Subcutaneous abdominal adipose tissue (tissue), 5 donors: ENCODE data around the gene ARHGEF12.
A peak's percentile ranks its signal among the peaks of the same experiment; 100 is the strongest.

Experiments
- H3K27ac ChIP-seq: one replicate; pipeline ENCODE4 v1.7.0; 2013; ENCODE audit warnings: low read depth, mild to moderate bottlenecking, inconsistent platforms, low read length, moderate library complexity
- H3K27me3 ChIP-seq, 5 donors: one replicate each; pipeline ENCODE4 v1.7.0; 2013; ENCODE audit warnings: low read length in 5 of 5, inconsistent platforms in 1 of 5; ENCODE audit not compliant: control insufficient read depth in 5 of 5, insufficient read depth in 4 of 5
- H3K36me3 ChIP-seq, 5 donors: one replicate each; pipeline ENCODE4 v1.7.0; 2013; ENCODE audit warnings: low read length in 5 of 5; ENCODE audit not compliant: control insufficient read depth in 5 of 5, insufficient read depth in 5 of 5
- H3K4me1 ChIP-seq, 5 donors: one replicate each; pipeline ENCODE4 v1.7.0; 2013; ENCODE audit warnings: low read length in 5 of 5, mild to moderate bottlenecking in 3 of 5, moderate library complexity in 1 of 5; ENCODE audit not compliant: control insufficient read depth in 5 of 5, insufficient read depth in 5 of 5
- H3K4me3 ChIP-seq, 5 donors: one replicate each; pipeline ENCODE4 v1.7.0; 2013; ENCODE audit warnings: low read length in 5 of 5, low read depth in 1 of 5
- H3K9ac ChIP-seq, 5 donors: one replicate each; pipeline ENCODE4 v1.7.0; 2013; ENCODE audit warnings: low read length in 5 of 5, mild to moderate bottlenecking in 4 of 5, moderate library complexity in 3 of 5
- H3K9me3 ChIP-seq, 5 donors: one replicate each; pipeline ENCODE4 v1.7.0; 2013; ENCODE audit warnings: low read length in 5 of 5; ENCODE audit not compliant: control insufficient read depth in 5 of 5
- donor health status: healthy.
- donor health status: healthy.
- donor health status: healthy.
- donor health status: healthy.
- donor health status: healthy.

Gene ARHGEF12

DNA sequence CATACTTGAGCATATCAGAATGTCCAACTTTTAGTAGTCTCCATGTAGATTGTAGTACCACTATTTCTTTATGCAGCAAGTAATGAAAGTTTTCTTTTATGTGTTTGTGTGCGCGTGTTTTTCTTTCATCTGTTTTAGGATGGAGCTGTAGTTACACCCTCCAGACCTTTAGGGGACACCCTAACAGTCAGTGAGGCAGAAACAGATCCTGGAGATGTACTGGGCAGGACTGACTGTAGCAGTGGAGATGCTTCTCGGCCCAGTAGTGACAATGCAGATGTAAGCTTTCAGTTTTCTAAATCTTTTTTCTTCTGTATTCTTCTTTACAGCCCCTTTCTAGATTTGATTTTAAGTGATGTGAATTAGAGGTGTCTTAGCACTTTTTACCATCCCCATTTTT, 95.4 kb downstream of the ARHGEF12 start:
- no peaks in the 10 kb centered on the region for H3K4me1 ChIP-seq
- H3K4me3 ChIP-seq = no peak overlapping the region
- H3K9me3 ChIP-seq = no peaks in the 10 kb centered on the region
- peaks cover 3 to 14% (median 11%) of the 10 kb centered on the region in 5 donors for H3K36me3 ChIP-seq
- H3K9ac ChIP-seq = peak overlapping the region in 1 of 5 donors; percentile 55
- peak overlapping the region; percentile 70 for H3K27ac ChIP-seq
- no peaks in the 10 kb centered on the region for H3K27me3 ChIP-seq

DNA sequence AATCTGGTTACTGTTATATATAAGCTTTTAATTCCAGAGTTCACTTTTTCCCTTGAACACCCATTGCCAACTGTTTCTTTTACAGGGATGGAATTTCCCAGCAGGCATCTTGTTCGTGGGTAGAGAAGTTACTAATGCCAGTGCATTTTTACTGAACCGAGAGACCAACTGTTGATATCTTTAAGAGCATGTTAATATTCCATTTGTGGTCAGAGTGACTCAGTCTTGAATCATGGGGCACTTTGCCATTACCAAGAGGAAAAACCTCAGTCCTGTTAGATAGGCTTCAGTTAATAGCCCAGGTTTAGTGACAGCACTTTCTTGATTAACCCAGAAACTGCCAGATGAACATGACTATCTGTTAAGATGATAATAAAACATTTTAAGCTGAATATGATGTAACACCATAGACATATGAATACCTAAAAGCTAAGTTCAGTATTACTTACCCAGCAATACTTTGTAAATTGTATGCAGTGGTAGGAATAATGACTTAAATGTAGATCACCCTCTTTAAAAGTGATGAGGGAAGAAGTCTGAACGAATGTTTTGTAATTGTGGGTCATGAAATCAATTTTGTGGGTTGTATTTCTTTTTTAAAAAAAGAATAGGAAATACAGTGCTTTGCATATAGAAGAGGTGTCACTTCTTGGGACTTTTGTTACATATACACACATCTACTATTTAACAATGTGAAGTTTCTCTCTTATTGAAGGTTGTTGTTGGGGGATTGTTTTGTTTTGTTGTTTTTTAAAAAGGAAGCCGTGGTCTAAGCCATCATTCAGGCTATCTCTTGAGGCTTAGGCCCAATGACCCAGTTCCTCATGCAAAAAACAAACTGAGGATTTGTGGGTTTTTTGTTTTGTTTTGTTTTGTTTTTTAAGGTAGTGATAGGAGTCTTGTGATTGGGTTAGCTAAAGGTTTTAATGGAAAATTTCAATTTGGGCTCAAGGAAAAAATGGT, 96.1 kb downstream of the ARHGEF12 start:
- no peaks in the 10 kb centered on the region for H3K9me3 ChIP-seq
- peaks cover 3 to 14% (median 11%) of the 10 kb centered on the region in 5 donors for H3K36me3 ChIP-seq
- H3K27ac ChIP-seq = peak overlapping the region; percentile 70
- H3K4me1 ChIP-seq = no peaks in the 10 kb centered on the region
- H3K4me3 ChIP-seq = no peak overlapping the region
- H3K27me3 ChIP-seq = no peaks in the 10 kb centered on the region
- peak overlapping the region in 1 of 5 donors; percentile 55 for H3K9ac ChIP-seq

DNA sequence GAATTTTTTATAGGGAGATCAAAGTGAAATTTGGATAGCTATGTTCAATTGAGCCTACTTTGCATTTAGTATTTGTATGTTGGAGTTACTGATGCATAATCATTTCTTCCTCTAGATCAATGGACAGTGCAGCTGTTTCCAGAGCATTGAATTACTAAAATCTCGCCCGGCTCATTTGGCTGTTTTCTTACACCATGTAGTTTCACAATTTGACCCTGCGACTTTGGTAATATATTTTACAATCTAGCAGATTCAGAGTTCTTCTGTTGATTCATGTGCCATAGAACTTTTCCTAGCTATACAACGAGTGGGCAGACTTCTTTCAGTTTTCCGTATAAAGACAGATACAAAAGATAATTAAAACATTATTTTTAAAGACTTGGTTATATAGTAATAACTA, 105.4 kb downstream of the ARHGEF12 start:
- H3K9ac ChIP-seq = no peak overlapping the region
- no peaks in the 10 kb centered on the region for H3K9me3 ChIP-seq
- H3K27me3 ChIP-seq = no peaks in the 10 kb centered on the region
- no peaks in the 10 kb centered on the region for H3K4me1 ChIP-seq
- H3K4me3 ChIP-seq = no peak overlapping the region
- peaks cover 37 to 54% (median 40%) of the 10 kb centered on the region in 5 donors for H3K36me3 ChIP-seq
- H3K27ac ChIP-seq = no peak overlapping the region

DNA sequence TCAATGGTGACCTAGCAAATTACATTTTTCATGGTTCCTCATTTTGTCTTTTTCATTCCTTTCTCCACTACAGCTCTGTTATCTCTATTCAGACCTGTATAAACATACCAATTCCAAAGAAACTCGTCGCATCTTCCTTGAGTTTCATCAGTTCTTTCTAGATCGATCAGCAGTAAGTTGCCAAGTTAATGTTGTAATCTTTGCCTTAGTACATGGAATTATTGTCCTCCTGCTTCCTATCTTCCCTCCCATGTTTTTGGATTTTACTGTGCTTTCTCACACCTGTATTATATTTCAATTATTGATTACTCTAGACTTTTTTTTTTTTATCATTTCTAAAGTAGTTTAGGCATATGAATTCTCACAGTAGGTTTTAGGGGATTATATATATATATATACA, 105.8 kb downstream of the ARHGEF12 start:
- Histone ChIP-seq H3K27ac (no peak overlapping the region), H3K27me3 (no peaks in the 10 kb centered on the region), H3K36me3 (peaks cover 41 to 59% (median 44%) of the 10 kb centered on the region in 5 donors)

DNA sequence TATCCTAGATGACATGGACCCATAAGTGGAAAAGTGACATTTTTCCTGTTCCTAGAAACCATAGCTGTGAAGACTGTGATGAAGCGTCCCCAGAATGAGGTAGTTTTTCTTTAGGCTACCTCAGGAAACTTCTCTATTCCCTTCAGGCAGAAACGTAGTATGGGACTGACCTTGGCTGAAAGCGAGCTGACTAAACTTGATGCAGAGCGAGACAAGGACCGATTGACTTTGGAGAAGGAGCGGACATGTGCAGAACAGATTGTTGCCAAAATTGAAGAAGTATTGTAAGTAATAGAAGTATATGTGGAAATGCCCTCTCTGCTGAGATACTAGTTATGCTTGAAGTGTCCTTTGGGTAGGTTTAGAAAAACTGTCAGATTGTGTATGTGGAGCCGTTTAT, 110.6 kb downstream of the ARHGEF12 start:
- Histone ChIP-seq H3K27me3 (no peaks in the 10 kb centered on the region), H3K4me3 (no peak overlapping the region), H3K9ac (no peak overlapping the region), H3K36me3 (peaks cover 58 to 87% (median 69%) of the 10 kb centered on the region in 5 donors), H3K9me3 (no peaks in the 10 kb centered on the region), H3K4me1 (no peaks in the 10 kb centered on the region), H3K27ac (no peak overlapping the region)

More for the DNA sequence above, 105.8 kb downstream of the ARHGEF12 start:
- Histone ChIP-seq H3K9ac (no peak overlapping the region), H3K9me3 (no peaks in the 10 kb centered on the region), H3K4me1 (no peaks in the 10 kb centered on the region), H3K4me3 (no peak overlapping the region)

GRCh38 chr11:120448240-120448639, 112.0 kb downstream of the ARHGEF12 start:
- Histone ChIP-seq H3K4me3 (no peak overlapping the region), H3K4me1 (no peaks in the 10 kb centered on the region), H3K9me3 (no peaks in the 10 kb centered on the region), H3K27me3 (no peaks in the 10 kb centered on the region), H3K27ac (no peak overlapping the region), H3K9ac (no peak overlapping the region), H3K36me3 (peaks cover 56 to 89% (median 73%) of the 10 kb centered on the region in 5 donors)

DNA sequence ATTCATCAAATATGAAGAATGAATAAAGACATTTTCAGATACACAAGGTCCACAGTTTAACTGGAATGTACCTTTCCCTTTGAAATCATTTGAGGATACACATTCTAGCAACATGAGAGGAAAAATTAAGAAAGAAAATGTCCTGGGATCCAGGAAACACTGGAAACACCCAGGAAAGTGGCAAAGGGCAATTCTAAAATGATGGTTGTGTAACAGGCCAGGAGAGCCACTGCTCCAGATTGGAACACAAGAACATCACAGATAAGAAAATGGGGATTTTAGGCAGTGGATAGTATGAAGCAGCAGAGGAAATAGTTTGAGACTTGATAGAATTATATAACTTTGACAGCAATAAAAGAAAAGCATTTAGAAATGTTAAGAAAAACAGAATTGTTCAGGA, 119.3 kb downstream of the ARHGEF12 start:
- Histone ChIP-seq H3K4me3 (no peak overlapping the region), H3K27me3 (no peaks in the 10 kb centered on the region), H3K9me3 (no peaks in the 10 kb centered on the region), H3K36me3 (peaks cover 64 to 78% (median 70%) of the 10 kb centered on the region in 5 donors), H3K27ac (no peak overlapping the region), H3K4me1 (no peaks in the 10 kb centered on the region), H3K9ac (no peak overlapping the region)

DNA sequence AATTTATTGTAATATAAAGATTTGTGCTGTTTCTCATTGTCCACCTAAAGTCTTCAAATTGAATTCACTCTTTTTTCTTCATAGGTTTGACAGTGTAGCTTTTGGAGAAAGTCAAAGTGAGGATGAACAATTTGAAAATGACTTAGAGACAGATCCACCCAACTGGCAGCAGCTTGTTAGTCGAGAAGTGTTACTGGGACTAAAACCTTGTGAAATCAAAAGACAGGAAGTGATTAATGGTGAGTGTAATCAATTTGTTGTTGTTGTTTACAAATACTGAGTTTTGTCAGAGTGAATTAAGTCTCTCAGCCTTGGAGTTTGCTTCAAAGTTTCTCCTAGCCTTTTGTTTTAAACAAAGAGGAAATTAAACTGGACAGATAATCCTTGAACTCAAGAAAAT, 121.8 kb downstream of the ARHGEF12 start:
- no peaks in the 10 kb centered on the region for H3K9me3 ChIP-seq

DNA sequence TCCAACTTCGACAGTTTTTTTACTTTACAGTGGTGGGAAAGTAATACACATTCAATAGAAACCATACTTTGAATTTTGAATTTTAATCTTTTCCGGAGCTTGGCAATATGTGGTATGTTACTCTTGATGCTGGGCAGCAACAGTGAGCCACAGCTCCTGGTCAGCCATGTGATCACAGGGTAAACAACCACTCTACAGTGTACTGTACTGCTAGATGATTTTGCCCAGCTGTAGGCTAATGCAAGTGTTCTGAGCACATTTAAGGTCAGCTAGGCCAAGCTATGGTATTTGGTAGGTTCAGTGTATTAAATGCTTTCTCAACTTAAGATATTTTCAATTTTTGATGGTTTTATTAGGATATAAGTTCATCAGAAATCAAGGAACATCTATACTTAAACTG, 126.6 kb downstream of the ARHGEF12 start:
- Histone ChIP-seq H3K4me1 (no peaks in the 10 kb centered on the region), H3K9ac (no peak overlapping the region), H3K27ac (no peak overlapping the region), H3K36me3 (peaks cover 66 to 82% (median 74%) of the 10 kb centered on the region in 5 donors), H3K27me3 (no peaks in the 10 kb centered on the region), H3K4me3 (no peak overlapping the region), H3K9me3 (no peaks in the 10 kb centered on the region)

More for the DNA sequence above, 121.8 kb downstream of the ARHGEF12 start:
- H3K9ac ChIP-seq = no peak overlapping the region
- H3K36me3 ChIP-seq = peaks cover 75 to 78% (median 76%) of the 10 kb centered on the region in 5 donors
- no peaks in the 10 kb centered on the region for H3K4me1 ChIP-seq
- H3K27me3 ChIP-seq = no peaks in the 10 kb centered on the region
- H3K4me3 ChIP-seq = no peak overlapping the region
- H3K27ac ChIP-seq = no peak overlapping the region

- H3K9ac ChIP-seq = no peak overlapping the region
- no peaks in the 10 kb centered on the region for H3K27me3 ChIP-seq
- peaks cover 57 to 85% (median 74%) of the 10 kb centered on the region in 5 donors for H3K36me3 ChIP-seq
- no peak overlapping the region for H3K4me3 ChIP-seq
- H3K4me1 ChIP-seq = no peaks in the 10 kb centered on the region
- no peak overlapping the region for H3K27ac ChIP-seq
- H3K9me3 ChIP-seq = no peaks in the 10 kb centered on the region
Observed at GRCh38 chr11:120465921-120466534, 129.8 kb downstream of the ARHGEF12 start.
